ENCODE data around the gene RASGEF1C. TPM values are rescaled to one million over a fixed set of nuclear protein-coding genes. Genes with fewer than 3 reads are reported as not detected.

Gene RASGEF1C
- total RNA-seq, 2 experiments from 2014 or later = not detected

GRCh38 chr5:180119031-180119902 is 89.7 kb downstream of the RASGEF1C start:
- ChIA-PET POLR2A (no interaction called here), CTCF (no interaction called here)
- Mint-ChIP-seq H3K36me3 (ENCODE audit: low read depth) (no peaks in the 10 kb centered on the region), H3K4me3 (no peak overlapping the region), H3K27me3 (peaks cover 9% of the 10 kb centered on the region), H3K4me1 (no peaks in the 10 kb centered on the region), H3K27ac (no peak overlapping the region), H3K9me3 (no peaks in the 10 kb centered on the region)
- DNase-seq = no peak

DNA sequence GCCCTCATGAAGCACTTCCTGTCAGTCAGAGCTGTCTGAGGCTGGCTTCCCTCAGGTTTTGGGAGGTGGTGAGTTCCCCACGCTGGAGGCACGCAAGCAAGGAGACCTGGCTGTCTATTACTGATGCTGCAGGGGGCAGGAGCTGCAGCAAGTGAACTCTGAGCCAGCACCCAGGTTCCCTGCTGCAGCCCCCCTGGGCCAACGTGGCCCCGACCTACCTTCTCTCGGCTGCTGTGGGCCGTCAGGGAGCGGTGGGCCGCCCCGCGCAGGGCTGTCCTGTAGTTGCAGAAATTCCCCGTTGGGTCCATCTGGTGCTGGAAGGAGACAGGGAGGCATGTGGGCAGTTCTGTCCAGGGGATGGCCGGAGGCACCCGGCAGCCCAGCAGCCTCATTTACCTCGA is 90.6 kb downstream of the RASGEF1C start:
- no peak overlapping the region for H3K4me3 Mint-ChIP-seq
- ChIA-PET CTCF (interaction anchor here (0.6 kb wide), 1 partner anchor 381 kb away, joined by 3 read pairs; no protein-coding TSS in a partner anchor), POLR2A (no interaction called here)
- no peaks in the 10 kb centered on the region for H3K9me3 Mint-ChIP-seq
- no peaks in the 10 kb centered on the region for H3K36me3 Mint-ChIP-seq (ENCODE audit: low read depth)
- H3K27ac Mint-ChIP-seq = no peak overlapping the region
- peaks cover 2% of the 10 kb centered on the region for H3K27me3 Mint-ChIP-seq
- H3K4me1 Mint-ChIP-seq = no peaks in the 10 kb centered on the region
- DNase-seq = no peak

- no peaks in the 10 kb centered on the region for H3K36me3 Mint-ChIP-seq (ENCODE audit: low read depth)
- H3K9me3 Mint-ChIP-seq = no peaks in the 10 kb centered on the region
- H3K27ac Mint-ChIP-seq = no peak overlapping the region
- H3K4me1 Mint-ChIP-seq = no peaks in the 10 kb centered on the region
- ChIA-PET CTCF (no interaction called here), POLR2A (no interaction called here)
- no peak for DNase-seq
- H3K4me3 Mint-ChIP-seq = no peak overlapping the region
- no peaks in the 10 kb centered on the region for H3K27me3 Mint-ChIP-seq
Observed at GRCh38 chr5:180117000-180117725, 91.8 kb downstream of the RASGEF1C start.

GRCh38 chr5:180116077-180116999 is 92.7 kb downstream of the RASGEF1C start:
- ChIA-PET CTCF (no interaction called here), POLR2A (no interaction called here)
- H3K36me3 Mint-ChIP-seq (ENCODE audit: low read depth) = no peaks in the 10 kb centered on the region
- no peaks in the 10 kb centered on the region for H3K27me3 Mint-ChIP-seq
- no peaks in the 10 kb centered on the region for H3K9me3 Mint-ChIP-seq
- no peak overlapping the region for H3K27ac Mint-ChIP-seq
- H3K4me3 Mint-ChIP-seq = no peak overlapping the region
- DNase-seq = no peak
- no peaks in the 10 kb centered on the region for H3K4me1 Mint-ChIP-seq

GRCh38 chr5:180115326-180116076 is 93.5 kb downstream of the RASGEF1C start:
- no peaks in the 10 kb centered on the region for H3K9me3 Mint-ChIP-seq
- CTCF ChIA-PET = no interaction called here
- no peaks in the 10 kb centered on the region for H3K27me3 Mint-ChIP-seq

GRCh38 chr5:180114304-180115003 is 94.6 kb downstream of the RASGEF1C start:
- Mint-ChIP-seq H3K27ac (no peak overlapping the region), H3K36me3 (ENCODE audit: low read depth) (no peaks in the 10 kb centered on the region), H3K9me3 (no peaks in the 10 kb centered on the region), H3K27me3 (no peaks in the 10 kb centered on the region), H3K4me1 (no peaks in the 10 kb centered on the region), H3K4me3 (no peak overlapping the region)
- ChIA-PET POLR2A (no interaction called here), CTCF (no interaction called here)
- no peak for DNase-seq

More at GRCh38 chr5:180115326-180116076, 93.5 kb downstream of the RASGEF1C start:
- H3K4me3 Mint-ChIP-seq = no peak overlapping the region
- no peak for DNase-seq
- H3K27ac Mint-ChIP-seq = no peak overlapping the region
- POLR2A ChIA-PET = no interaction called here
- no peaks in the 10 kb centered on the region for H3K4me1 Mint-ChIP-seq
- no peaks in the 10 kb centered on the region for H3K36me3 Mint-ChIP-seq (ENCODE audit: low read depth)

DNA sequence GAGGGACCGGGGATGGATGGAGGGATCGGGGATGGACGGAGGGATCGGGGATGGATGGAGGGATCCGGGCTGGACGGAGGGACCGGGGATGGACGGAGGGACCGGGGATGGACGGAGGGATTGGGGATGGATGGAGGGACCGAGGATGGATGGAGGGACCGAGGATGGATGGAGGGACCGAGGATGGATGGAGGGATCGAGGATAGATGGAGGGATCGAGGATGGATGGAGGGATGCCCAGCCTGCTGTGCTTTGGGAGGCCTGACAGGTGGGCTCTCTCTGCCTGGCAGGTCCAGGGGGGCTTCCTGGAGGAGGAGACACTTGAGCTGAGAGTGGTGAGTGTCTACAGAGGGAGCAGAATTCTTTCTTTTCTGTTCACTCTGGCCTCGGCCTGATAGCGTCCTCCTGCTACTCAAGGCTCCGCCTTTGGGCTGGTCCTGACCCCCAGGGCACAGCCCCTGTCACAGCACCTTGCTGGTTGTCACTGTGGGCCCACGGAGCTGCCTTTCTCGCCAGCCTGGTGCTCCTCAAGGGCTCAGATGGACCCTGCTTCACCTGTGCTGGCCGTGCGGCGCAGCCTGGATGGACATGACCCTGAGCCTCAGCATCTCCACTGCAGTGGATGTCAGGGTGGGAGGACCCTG is 95.2 kb downstream of the RASGEF1C start:
- no peak overlapping the region for H3K27ac Mint-ChIP-seq
- no peak overlapping the region for H3K4me3 Mint-ChIP-seq
- CTCF ChIA-PET = no interaction called here
- H3K9me3 Mint-ChIP-seq = no peaks in the 10 kb centered on the region
- H3K4me1 Mint-ChIP-seq = no peaks in the 10 kb centered on the region
- no peaks in the 10 kb centered on the region for H3K36me3 Mint-ChIP-seq (ENCODE audit: low read depth)
- POLR2A ChIA-PET = no interaction called here
- DNase-seq = no peak
- no peaks in the 10 kb centered on the region for H3K27me3 Mint-ChIP-seq

DNA sequence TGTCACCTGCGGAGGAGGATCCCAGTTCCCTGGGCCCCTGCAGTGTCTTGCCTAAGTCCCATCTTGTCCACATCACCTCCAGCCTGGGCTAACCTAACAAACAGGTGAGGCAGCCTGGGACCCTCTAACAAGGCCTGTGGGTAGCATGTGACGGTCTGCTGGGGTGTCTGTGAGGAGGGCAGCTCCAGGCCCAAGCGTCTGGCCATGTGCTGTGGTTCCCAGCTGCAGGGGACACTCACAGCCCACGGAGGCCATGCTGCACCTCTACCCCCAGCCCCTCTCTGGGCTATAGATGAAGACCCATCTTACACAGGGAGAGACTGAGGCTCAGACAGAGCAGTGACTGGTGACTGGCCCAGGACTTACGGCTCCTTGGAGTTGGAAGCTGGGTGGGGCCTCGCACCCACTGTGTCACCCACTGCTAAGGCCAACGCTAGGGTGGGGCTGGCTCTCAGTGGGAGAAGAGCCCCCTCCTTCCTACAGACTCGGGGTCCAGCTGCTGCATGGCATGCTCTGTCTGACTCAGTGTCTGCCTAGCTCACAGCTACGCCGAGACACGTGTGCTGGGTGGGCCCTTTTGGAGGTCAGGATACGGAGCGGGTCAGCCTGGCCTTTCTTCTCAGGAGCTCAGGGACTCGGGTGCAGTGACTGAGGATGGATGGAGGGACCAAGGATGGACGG is 96.7 kb downstream of the RASGEF1C start:
- Mint-ChIP-seq H3K27ac (no peak overlapping the region), H3K4me1 (no peaks in the 10 kb centered on the region), H3K27me3 (no peaks in the 10 kb centered on the region), H3K9me3 (peaks cover 3% of the 10 kb centered on the region), H3K4me3 (no peak overlapping the region), H3K36me3 (ENCODE audit: low read depth) (no peaks in the 10 kb centered on the region)
- ChIA-PET POLR2A (no interaction called here), CTCF (no interaction called here)
- DNase-seq = no peak

- Mint-ChIP-seq H3K36me3 (ENCODE audit: low read depth) (peaks cover 2% of the 10 kb centered on the region), H3K4me1 (no peaks in the 10 kb centered on the region), H3K27me3 (peaks cover 4% of the 10 kb centered on the region), H3K9me3 (peaks cover 11% of the 10 kb centered on the region), H3K27ac (no peak overlapping the region), H3K4me3 (no peak overlapping the region)
- DNase-seq = no peak
- POLR2A ChIA-PET = no interaction called here
- CTCF ChIA-PET = no interaction called here
Observed at GRCh38 chr5:180111273-180112002, 97.6 kb downstream of the RASGEF1C start.

GRCh38 chr5:180109920-180110319 is 99.1 kb downstream of the RASGEF1C start:
- no peak overlapping the region for H3K27ac Mint-ChIP-seq
- no peaks in the 10 kb centered on the region for H3K4me1 Mint-ChIP-seq
- ChIA-PET POLR2A (no interaction called here), CTCF (no interaction called here)
- H3K27me3 Mint-ChIP-seq = peaks cover 5% of the 10 kb centered on the region
- peaks cover 14% of the 10 kb centered on the region for H3K9me3 Mint-ChIP-seq
- no peak for DNase-seq
- H3K4me3 Mint-ChIP-seq = no peak overlapping the region
- peaks cover 3% of the 10 kb centered on the region for H3K36me3 Mint-ChIP-seq (ENCODE audit: low read depth)

- H3K27me3 Mint-ChIP-seq = peaks cover 7% of the 10 kb centered on the region
- H3K4me1 Mint-ChIP-seq = no peaks in the 10 kb centered on the region
- CTCF ChIA-PET = no interaction called here
- POLR2A ChIA-PET = no interaction called here
- H3K27ac Mint-ChIP-seq = no peak overlapping the region
- H3K4me3 Mint-ChIP-seq = no peak overlapping the region
- peaks cover 14% of the 10 kb centered on the region for H3K9me3 Mint-ChIP-seq
- no peak for DNase-seq
- peaks cover 3% of the 10 kb centered on the region for H3K36me3 Mint-ChIP-seq (ENCODE audit: low read depth)
Observed at GRCh38 chr5:180107005-180107404, 102.0 kb downstream of the RASGEF1C start.

Measured in activated CD4-positive, alpha-beta T cell treated with anti-CD3 and anti-CD28 coated beads, Interleukin-2, amount 10 ng/mL, durations not matched to agents 7 days and 5 days (primary cell).